ENCODE measurements around the gene SPOUT1.

DNA sequence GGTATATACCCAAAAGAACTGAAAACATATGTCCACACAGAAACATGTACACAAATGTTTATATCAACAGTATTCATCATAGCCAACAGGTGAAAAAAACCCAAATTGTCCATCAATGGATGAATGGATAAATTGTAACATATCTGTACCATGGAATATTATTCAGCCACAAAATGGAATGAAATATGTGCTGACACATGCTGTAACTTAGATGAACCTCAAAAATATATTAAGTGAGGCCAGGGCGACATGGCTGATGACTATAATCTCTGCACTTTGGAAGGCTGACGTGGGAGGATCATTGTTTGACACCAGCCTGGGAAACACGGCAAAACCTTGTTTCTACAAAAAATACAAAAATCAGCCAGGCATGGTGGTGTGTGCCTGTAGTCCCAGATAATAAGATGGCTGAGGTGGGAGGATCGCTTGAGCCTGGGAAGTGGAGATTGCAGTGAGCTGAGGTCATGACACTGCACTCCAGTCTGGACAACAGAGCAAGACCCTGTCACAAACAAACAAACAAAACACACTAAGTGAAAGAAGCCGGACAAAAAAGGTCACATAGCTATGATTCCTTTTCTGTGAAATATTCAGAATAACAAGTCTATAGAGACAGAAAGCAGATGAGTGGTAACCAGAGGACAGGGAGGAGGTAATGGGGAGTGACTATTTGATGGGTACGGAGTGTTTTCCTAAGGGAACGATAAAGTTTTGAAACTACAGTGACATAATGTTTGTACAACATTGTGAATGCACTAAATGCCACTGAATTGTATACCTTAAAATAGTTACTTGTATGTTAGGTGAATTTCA, 40.7 kb upstream of the SPOUT1 start:
- TF ChIP-seq EZH2 (optimal IDR thresholded peaks at IDR 0.05; ENCODE audit: low read depth, low read length): no peak
- TF ChIP-seq, protein P1, sequence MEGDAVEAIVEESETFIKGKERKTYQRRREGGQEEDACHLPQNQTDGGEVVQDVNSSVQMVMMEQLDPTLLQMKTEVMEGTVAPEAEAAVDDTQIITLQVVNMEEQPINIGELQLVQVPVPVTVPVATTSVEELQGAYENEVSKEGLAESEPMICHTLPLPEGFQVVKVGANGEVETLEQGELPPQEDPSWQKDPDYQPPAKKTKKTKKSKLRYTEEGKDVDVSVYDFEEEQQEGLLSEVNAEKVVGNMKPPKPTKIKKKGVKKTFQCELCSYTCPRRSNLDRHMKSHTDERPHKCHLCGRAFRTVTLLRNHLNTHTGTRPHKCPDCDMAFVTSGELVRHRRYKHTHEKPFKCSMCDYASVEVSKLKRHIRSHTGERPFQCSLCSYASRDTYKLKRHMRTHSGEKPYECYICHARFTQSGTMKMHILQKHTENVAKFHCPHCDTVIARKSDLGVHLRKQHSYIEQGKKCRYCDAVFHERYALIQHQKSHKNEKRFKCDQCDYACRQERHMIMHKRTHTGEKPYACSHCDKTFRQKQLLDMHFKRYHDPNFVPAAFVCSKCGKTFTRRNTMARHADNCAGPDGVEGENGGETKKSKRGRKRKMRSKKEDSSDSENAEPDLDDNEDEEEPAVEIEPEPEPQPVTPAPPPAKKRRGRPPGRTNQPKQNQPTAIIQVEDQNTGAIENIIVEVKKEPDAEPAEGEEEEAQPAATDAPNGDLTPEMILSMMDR (IDR thresholded peaks at IDR 0.05; ENCODE audit: low read length): no peak

Measured in MM.1S (cell line).